WI38 (cell line): Measurements from ENCODE around the gene SUGCT.
"Not testable (repeated sequence)": the region's sequence is repeated elsewhere in the genome, so short reads cannot be mapped to it uniquely, and the experiment has no call there.

Experiments used
- H3K4me3 ChIP-seq: 2 replicates; pipeline ENCODE4 v1.5.1; 2011; ENCODE audit warnings: low read depth, mild to moderate bottlenecking, control low read depth, low read length
- CTCF ChIP-seq: IDR thresholded peaks from 2 replicates; pipeline ENCODE4 v1.5.1; 2012; ENCODE audit warnings: low read depth, mild to moderate bottlenecking, control low read depth, low read length

The SUGCT gene

GRCh38 chr7:40621592-40621998 lies 486.8 kb downstream of the SUGCT start:
- TF ChIP-seq CTCF: no peak
- H3K4me3 ChIP-seq: no peak overlapping the region

- TF ChIP-seq CTCF: no peak
- H3K4me3 ChIP-seq: no peak overlapping the region
These were observed 488.2 kb downstream of the SUGCT start for GRCh38 chr7:40622941-40623501.

- TF ChIP-seq CTCF: no peak
- H3K4me3 ChIP-seq: no peak overlapping the region
These were observed 489.1 kb downstream of the SUGCT start for GRCh38 chr7:40623863-40624262.

- not testable (repeated sequence) for H3K4me3 ChIP-seq
These were observed 492.6 kb downstream of the SUGCT start for GRCh38 chr7:40627361-40627760.

- no peak for TF ChIP-seq CTCF
- no peak overlapping the region for H3K4me3 ChIP-seq
These were observed 495.1 kb downstream of the SUGCT start for GRCh38 chr7:40629891-40630290.

GRCh38 chr7:40634118-40634517 lies 499.3 kb downstream of the SUGCT start:
- H3K4me3 ChIP-seq: no peak overlapping the region
- no peak for TF ChIP-seq CTCF

GRCh38 chr7:40638545-40639320 lies 503.9 kb downstream of the SUGCT start:
- H3K4me3 ChIP-seq: no peak overlapping the region
- no peak for TF ChIP-seq CTCF
